GM19239 (cell line): ENCODE measurements around the gene BLTP1.
"Not testable (repeated sequence)": the region's sequence is repeated elsewhere in the genome, so short reads cannot be mapped to it uniquely, and the experiment has no call there.

Experiments
- DNase-seq: peaks from one replicate; pipeline ENCODE4 v3.0.0; 2011; ENCODE audit warnings: low spot score; ENCODE audit not compliant: insufficient read length
- FAIRE-seq: peaks from 2 replicates; lab custom pipeline; 2011; peaks lifted over from hg19 to GRCh38; lab: Jason Lieb, UNC

Gene BLTP1

GRCh38 chr4:122151982-122152710, at the start of gene BLTP1:
TSS of gene BLTP1 (plus strand) at chr4:122152331. CDS start at chr4:122170648, 18,317 bp downstream.
- DNase-seq (peak; percentile 76), FAIRE-seq (peak; percentile 98)

GRCh38 chr4:122104184-122104583, 47.9 kb upstream of the BLTP1 start:
- FAIRE-seq, result no peak
- DNase-seq, result no peak

- no peak for DNase-seq
- FAIRE-seq, result no peak
These were observed 44.5 kb upstream of the BLTP1 start for GRCh38 chr4:122107680-122108079.

GRCh38 chr4:122110304-122110703, 41.8 kb upstream of the BLTP1 start:
- DNase-seq, FAIRE-seq: not testable (repeated sequence)

GRCh38 chr4:122117743-122118142, 34.4 kb upstream of the BLTP1 start:
- no peak for FAIRE-seq

GRCh38 chr4:122118243-122118642, 33.9 kb upstream of the BLTP1 start:
- FAIRE-seq, result no peak
- no peak for DNase-seq

More at GRCh38 chr4:122117743-122118142, 34.4 kb upstream of the BLTP1 start:
- DNase-seq, result no peak

- DNase-seq, result no peak
- no peak for FAIRE-seq
These were observed 32.4 kb upstream of the BLTP1 start for GRCh38 chr4:122119739-122120138.

- FAIRE-seq (no peak), DNase-seq (no peak)
These were observed 30.5 kb upstream of the BLTP1 start for GRCh38 chr4:122121593-122121992.

GRCh38 chr4:122122083-122122482, 30.0 kb upstream of the BLTP1 start:
- DNase-seq (no peak), FAIRE-seq (no peak)

- DNase-seq, result no peak
These were observed 23.1 kb upstream of the BLTP1 start for GRCh38 chr4:122129061-122129460.

GRCh38 chr4:122131562-122132157, 20.5 kb upstream of the BLTP1 start:
- FAIRE-seq (peak; percentile 60), DNase-seq (no peak)

More at GRCh38 chr4:122129061-122129460, 23.1 kb upstream of the BLTP1 start:
- FAIRE-seq, result no peak

- peak; percentile 21 for FAIRE-seq
- no peak for DNase-seq
These were observed 19.2 kb upstream of the BLTP1 start for GRCh38 chr4:122132891-122133290.

GRCh38 chr4:122139139-122139538, 13.0 kb upstream of the BLTP1 start:
- FAIRE-seq, result no peak

GRCh38 chr4:122140834-122141233, 11.3 kb upstream of the BLTP1 start:
- DNase-seq (no peak), FAIRE-seq (no peak)

More at GRCh38 chr4:122139139-122139538, 13.0 kb upstream of the BLTP1 start:
- DNase-seq, result no peak

- DNase-seq (no peak), FAIRE-seq (no peak)
These were observed 9.4 kb upstream of the BLTP1 start for GRCh38 chr4:122142687-122143086.

GRCh38 chr4:122146652-122147051, 5.5 kb upstream of the BLTP1 start:
- DNase-seq (no peak), FAIRE-seq (no peak)

- DNase-seq (no peak), FAIRE-seq (peak; percentile 83)
These were observed 1.2 kb upstream of the BLTP1 start for GRCh38 chr4:122150931-122151330.

- FAIRE-seq (peak; percentile 57), DNase-seq (no peak)
These were observed 638 bp downstream of the BLTP1 start for GRCh38 chr4:122152711-122153226.

- FAIRE-seq (no peak), DNase-seq (no peak)
These were observed 4.7 kb downstream of the BLTP1 start for GRCh38 chr4:122156819-122157218.

GRCh38 chr4:122163301-122163700, 11.2 kb downstream of the BLTP1 start:
- FAIRE-seq, result no peak

GRCh38 chr4:122163767-122164166, 11.6 kb downstream of the BLTP1 start:
- FAIRE-seq (no peak), DNase-seq (no peak)

More at GRCh38 chr4:122163301-122163700, 11.2 kb downstream of the BLTP1 start:
- DNase-seq, result no peak
